Cardiac muscle cell (in vitro differentiated cells and primary cell): ENCODE data around the gene FXYD2. TPM values are rescaled to one million over a fixed set of nuclear protein-coding genes. Genes with fewer than 3 reads are reported as not detected.

Experiments used
- DNase-seq, 2 donors: peaks; one replicate each; pipeline versions ENCODE4 v3.0.0 to v3.0.0-alpha.2; 2010 to 2017; ENCODE audit warnings: low read depth in 1 of 2, low spot score in 1 of 2
- H3K27ac ChIP-seq: fragments of 200-600 bp; sonication (generic); 2 replicates; pipeline ENCODE4 v1.5.1; 2016
- H3K27me3 ChIP-seq: fragments of 200-600 bp; sonication (generic); 2 replicates; pipeline ENCODE4 v1.6.0; 2016; ENCODE audit warnings: control low read depth
- H3K36me3 ChIP-seq: fragments of 200-600 bp; sonication (generic); 2 replicates; pipeline ENCODE4 v1.5.1; 2016; ENCODE audit warnings: control low read depth
- H3K4me1 ChIP-seq: fragments of 200-600 bp; sonication (generic); 2 replicates; pipeline ENCODE4 v1.8.1; 2017; ENCODE audit warnings: low read depth, mild to moderate bottlenecking, mixed run types
- H3K4me3 ChIP-seq: fragments of 200-600 bp; sonication (generic); 2 replicates; pipeline ENCODE4 v1.5.1; 2016; ENCODE audit warnings: mild to moderate bottlenecking
- H3K9me3 ChIP-seq: fragments of 200-600 bp; sonication (generic); 2 replicates; pipeline ENCODE4 v1.5.1; 2017; ENCODE audit warnings: low read depth, mild to moderate bottlenecking, control low read depth
- polyA plus RNA-seq: library from polyadenylated mRNA; unstranded; fragments of >200 nt; fragmentation: Nextera tagmentation; extraction: Ambion mirVana; gene quantifications from 2 replicates; pipeline ENCODE4 v1.2.1, GENCODE V29; 2016
- total RNA-seq: library from RNA; depleted of rRNA; stranded (reverse); fragments of >200 nt; gene quantifications from 2 replicates; pipeline ENCODE4 v1.2.3, GENCODE V29; 2016
- TF ChIP-seq, protein P1 (sequence below): IDR thresholded peaks from 2 replicates; pipeline ENCODE4 v1.5.1; 2012; ENCODE audit warnings: low read depth, mild to moderate bottlenecking, low read length

The FXYD2 gene
- total and polyA plus RNA-seq, 2 experiments from 2014 or later, result 2.3 to 2.4 TPM

DNA sequence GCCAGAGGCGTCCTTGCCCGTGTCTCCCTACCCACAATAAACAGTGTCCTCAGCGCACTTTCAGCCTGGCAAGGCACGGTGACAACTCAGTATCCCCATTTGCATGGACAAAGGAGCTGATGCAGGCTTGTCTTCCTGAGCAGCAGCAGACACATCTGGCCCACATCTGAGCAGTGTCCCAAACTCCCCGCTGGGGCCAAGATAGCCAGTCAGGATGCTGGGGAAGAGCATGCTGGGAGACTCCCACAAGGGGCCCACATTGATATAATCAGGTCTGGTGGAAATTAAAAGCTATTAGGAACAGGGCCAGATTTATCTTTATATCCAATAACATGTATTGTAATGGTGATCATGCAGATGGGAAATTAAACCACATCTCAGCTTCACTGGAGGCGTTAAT lies 52.2 kb downstream of the FXYD2 start:
- TF ChIP-seq, protein P1, sequence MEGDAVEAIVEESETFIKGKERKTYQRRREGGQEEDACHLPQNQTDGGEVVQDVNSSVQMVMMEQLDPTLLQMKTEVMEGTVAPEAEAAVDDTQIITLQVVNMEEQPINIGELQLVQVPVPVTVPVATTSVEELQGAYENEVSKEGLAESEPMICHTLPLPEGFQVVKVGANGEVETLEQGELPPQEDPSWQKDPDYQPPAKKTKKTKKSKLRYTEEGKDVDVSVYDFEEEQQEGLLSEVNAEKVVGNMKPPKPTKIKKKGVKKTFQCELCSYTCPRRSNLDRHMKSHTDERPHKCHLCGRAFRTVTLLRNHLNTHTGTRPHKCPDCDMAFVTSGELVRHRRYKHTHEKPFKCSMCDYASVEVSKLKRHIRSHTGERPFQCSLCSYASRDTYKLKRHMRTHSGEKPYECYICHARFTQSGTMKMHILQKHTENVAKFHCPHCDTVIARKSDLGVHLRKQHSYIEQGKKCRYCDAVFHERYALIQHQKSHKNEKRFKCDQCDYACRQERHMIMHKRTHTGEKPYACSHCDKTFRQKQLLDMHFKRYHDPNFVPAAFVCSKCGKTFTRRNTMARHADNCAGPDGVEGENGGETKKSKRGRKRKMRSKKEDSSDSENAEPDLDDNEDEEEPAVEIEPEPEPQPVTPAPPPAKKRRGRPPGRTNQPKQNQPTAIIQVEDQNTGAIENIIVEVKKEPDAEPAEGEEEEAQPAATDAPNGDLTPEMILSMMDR, result no peak
- no peaks in the 10 kb centered on the region for H3K9me3 ChIP-seq
- no peaks in the 10 kb centered on the region for H3K36me3 ChIP-seq
- no peak overlapping the region for H3K4me3 ChIP-seq
- no peaks in the 10 kb centered on the region for H3K4me1 ChIP-seq
- no peak for DNase-seq
- peaks cover 2% of the 10 kb centered on the region for H3K27me3 ChIP-seq
- H3K27ac ChIP-seq, result no peak overlapping the region

DNA sequence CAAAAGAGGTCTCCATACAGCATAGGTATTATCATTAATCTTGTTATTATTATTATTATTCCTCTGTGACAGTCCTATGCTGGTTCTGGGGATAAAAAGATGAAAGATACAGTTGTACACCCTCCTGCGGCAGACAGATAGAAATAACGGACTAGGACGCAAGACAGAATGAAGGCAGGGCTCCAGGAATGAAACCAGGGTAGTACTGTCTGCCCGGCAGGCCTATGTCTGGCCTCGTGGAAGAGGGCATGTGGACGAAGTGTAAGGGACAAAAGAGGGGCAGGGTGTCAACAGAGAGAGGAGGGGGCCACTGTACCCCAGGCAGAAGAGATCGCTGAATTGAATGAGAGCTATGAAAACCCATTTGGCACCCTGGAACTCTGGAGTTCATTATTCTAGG lies 52.7 kb downstream of the FXYD2 start:
- no peak for DNase-seq
- TF ChIP-seq, protein P1, result no peak
- Histone ChIP-seq H3K9me3 (no peaks in the 10 kb centered on the region), H3K27ac (no peak overlapping the region), H3K36me3 (no peaks in the 10 kb centered on the region), H3K4me3 (no peak overlapping the region), H3K4me1 (no peaks in the 10 kb centered on the region), H3K27me3 (peaks cover 4% of the 10 kb centered on the region)

- TF ChIP-seq, protein P1, result no peak
These were observed 53.3 kb downstream of the FXYD2 start for GRCh38 chr11:117771197-117771596.

DNA sequence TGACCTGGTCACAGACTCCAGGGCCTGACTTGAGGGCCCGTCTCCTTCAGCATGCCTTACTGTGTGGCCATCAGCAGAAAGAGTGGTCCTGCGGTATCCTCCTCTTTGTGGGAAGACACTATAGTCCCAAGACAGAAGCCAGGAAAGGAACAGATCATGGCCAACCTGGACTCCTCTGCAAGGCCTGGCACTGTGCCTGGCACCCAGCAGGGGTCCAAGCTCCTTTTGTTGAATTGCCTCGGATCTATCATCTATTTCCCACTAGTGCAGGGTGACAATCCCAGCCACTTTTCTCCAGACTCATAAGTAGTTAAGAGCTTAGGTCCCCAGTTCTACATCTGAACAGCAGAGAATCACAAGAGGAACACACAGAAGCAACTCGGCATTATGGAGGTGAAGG lies 54.5 kb downstream of the FXYD2 start:
- Histone ChIP-seq H3K27me3 (peaks cover 4% of the 10 kb centered on the region), H3K4me1 (no peaks in the 10 kb centered on the region)

More at GRCh38 chr11:117771197-117771596, 53.3 kb downstream of the FXYD2 start:
- DNase-seq, result no peak
- H3K27me3 ChIP-seq, result peaks cover 4% of the 10 kb centered on the region
- H3K9me3 ChIP-seq, result no peaks in the 10 kb centered on the region
- H3K4me3 ChIP-seq, result no peak overlapping the region
- H3K27ac ChIP-seq, result no peak overlapping the region
- no peaks in the 10 kb centered on the region for H3K4me1 ChIP-seq
- no peaks in the 10 kb centered on the region for H3K36me3 ChIP-seq

More for the DNA sequence above, 54.5 kb downstream of the FXYD2 start:
- Histone ChIP-seq H3K27ac (no peak overlapping the region), H3K4me3 (no peak overlapping the region), H3K9me3 (no peaks in the 10 kb centered on the region), H3K36me3 (no peaks in the 10 kb centered on the region)
- TF ChIP-seq, protein P1, result no peak
- no peak for DNase-seq

Other genes starting within 250 kb of the FXYD2 start
- gene DSCAML1, start 27.5 kb downstream of the FXYD2 start, total RNA-seq, result 0.11 and 1.8 TPM in 2 replicates
- gene DSCAML1, start 27.5 kb downstream of the FXYD2 start, polyA plus RNA-seq, result 0.99 TPM in 1 of 2 replicates, not detected in the other
- gene FXYD6, start 51.9 kb upstream of the FXYD2 start, total RNA-seq, result 324 and 403 TPM in 2 replicates
- gene FXYD6, start 51.9 kb upstream of the FXYD2 start, polyA plus RNA-seq, result 310 and 541 TPM in 2 replicates
- gene TMPRSS13, start 104.7 kb upstream of the FXYD2 start, total RNA-seq, result 0.04 and 0.66 TPM in 2 replicates
- gene TMPRSS13, start 104.7 kb upstream of the FXYD2 start, polyA plus RNA-seq, result 0.40 TPM in 1 of 2 replicates, not detected in the other
- gene IL10RA, start 161.7 kb upstream of the FXYD2 start, total RNA-seq, result not detected in 2 replicates
- not detected in 2 replicates for gene IL10RA, start 161.7 kb upstream of the FXYD2 start, polyA plus RNA-seq